IMR-90 (cell line): ENCODE data around the gene PPIH.
"Not testable (repeated sequence)": the region's sequence is repeated elsewhere in the genome, so short reads cannot be mapped to it uniquely, and the experiment has no call there.

ENCODE experiments used
- POLR2A ChIP-seq: IDR thresholded peaks from 2 replicates; pipeline ENCODE4 v1.6.1; 2012; ENCODE audit warnings: mild to moderate bottlenecking, low read depth, low read length
- RAD21 ChIP-seq: IDR thresholded peaks from 2 replicates; pipeline ENCODE4 v1.6.1; 2012; ENCODE audit warnings: low read length, improper control_type of control experiment
- TF ChIP-seq, protein P1 (sequence below): conservative IDR thresholded peaks from 2 replicates; pipeline ENCODE4 v1.5.1; 2012; ENCODE audit warnings: mild to moderate bottlenecking, low read depth, low read length, improper control_type of control experiment

GRCh38 chr1:42627205-42627604 lies 31.0 kb upstream of the PPIH start:
- TF ChIP-seq POLR2A, RAD21: not testable (repeated sequence)
- TF ChIP-seq, protein P1, sequence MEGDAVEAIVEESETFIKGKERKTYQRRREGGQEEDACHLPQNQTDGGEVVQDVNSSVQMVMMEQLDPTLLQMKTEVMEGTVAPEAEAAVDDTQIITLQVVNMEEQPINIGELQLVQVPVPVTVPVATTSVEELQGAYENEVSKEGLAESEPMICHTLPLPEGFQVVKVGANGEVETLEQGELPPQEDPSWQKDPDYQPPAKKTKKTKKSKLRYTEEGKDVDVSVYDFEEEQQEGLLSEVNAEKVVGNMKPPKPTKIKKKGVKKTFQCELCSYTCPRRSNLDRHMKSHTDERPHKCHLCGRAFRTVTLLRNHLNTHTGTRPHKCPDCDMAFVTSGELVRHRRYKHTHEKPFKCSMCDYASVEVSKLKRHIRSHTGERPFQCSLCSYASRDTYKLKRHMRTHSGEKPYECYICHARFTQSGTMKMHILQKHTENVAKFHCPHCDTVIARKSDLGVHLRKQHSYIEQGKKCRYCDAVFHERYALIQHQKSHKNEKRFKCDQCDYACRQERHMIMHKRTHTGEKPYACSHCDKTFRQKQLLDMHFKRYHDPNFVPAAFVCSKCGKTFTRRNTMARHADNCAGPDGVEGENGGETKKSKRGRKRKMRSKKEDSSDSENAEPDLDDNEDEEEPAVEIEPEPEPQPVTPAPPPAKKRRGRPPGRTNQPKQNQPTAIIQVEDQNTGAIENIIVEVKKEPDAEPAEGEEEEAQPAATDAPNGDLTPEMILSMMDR: not testable (repeated sequence)
